Middle frontal gyrus (tissue), 1 donor: ENCODE data around the gene SPEG.

ENCODE experiments used
- DNase-seq: peaks from one replicate; pipeline ENCODE4 v3.0.0-alpha.2; 2015; ENCODE audit warnings: low spot score; ENCODE audit errors: extremely low spot score

SPEG gene

DNA sequence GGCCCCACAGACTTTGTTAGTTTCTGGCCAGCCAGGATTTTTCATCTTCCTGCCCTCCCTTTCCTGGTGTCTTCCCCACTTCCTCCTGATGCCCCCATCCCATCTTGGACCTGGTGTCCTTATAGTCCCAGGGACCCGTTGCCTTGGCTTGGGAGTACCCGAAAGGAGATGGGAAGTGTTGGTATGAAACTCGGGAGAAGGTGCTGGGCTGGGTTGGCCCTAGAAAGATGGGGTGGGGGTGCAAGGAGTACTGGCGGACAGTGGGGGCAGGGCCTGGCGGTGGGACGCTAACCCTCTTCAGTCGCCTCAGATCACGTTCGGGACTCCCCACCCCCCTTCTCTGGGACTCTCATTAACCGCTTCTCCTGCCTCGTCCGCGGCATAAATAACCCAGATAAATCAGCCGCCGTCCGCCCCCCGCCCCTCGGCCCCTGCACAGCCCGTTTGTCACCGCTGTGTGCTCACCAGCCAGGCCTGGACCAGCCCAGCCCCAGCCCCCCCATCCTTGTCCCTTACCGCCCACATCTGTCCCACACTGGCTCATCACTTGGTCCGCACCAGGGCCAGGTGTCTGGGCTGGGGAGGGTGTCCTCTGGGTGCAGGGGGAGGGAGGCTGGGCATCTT lies 76.0 kb downstream of the SPEG start:
- DNase-seq, result no peak

DNA sequence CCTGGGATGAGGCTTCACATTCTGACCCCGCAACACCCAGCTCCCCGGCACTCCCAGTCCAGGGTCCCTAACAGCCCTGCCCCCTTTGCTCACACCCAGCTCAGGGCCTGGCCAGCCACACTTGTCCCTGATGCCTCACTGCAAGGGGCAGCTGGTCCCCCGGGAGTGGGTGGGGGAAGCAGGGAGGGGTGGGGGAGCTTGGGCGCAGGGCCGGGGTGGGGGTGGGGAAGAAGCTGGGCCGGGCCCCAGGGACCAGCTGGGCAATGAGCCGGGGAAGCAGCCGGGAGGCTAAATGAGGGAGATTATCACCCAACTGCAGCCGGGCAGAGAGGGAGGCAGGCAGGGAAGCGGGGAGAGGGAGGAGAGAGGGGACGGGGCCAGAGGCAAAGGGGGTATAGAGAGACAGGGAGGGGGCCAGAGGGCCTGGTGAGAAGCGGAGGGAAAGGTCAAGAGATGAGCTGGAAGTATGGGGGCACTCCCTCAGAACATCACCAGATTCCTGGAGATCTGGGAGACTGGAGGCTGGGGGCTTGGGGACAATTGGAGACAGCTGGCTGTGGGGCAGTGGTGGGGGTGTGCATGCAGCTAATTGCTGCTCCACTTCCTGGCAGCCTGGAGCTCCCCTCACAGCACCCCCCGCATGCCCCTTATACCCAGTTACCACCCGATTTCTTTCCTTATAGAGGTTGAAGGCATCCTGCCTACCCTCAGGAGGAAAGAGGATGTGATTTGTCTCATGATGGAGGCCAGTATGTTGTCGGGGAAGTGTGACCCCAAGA lies 77.1 kb downstream of the SPEG start:
- no peak for DNase-seq

- DNase-seq, result no peak
Measured at GRCh38 chr2:219512524-219513216, 78.0 kb downstream of the SPEG start.

GRCh38 chr2:219513787-219514186 lies 79.1 kb downstream of the SPEG start:
- no peak for DNase-seq

DNA sequence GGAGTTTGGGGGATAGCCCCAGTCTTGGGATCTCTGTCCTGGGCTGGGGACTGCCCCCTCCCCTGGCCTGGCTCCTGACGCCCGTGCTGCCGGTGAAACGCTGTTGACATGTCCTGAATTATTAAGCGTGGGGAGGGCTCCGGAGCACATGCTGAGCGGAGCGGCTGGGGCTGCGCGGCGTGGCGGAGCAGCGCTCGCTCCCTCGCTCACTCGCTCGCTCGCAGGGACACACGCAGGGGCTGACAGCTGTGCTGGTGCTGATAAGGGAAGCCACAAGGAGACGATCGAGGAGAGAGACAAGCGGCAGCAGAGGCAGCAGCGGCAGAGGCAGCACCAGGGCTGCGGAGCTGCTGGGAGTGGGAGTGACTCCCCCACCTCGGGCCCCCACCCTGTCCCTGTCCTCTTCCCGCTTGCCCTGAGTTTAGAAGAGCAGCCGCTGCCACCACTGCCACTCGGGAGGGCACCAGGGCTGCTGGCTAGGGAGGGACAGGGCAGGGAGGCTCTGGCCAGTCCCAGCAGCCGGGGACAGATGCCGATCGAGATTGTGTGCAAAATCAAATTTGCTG lies 79.6 kb downstream of the SPEG start, which contains the start of gene ASIC4:
ASIC4 (plus strand) TSS at position 287 of the 566 bp plus-strand sequence; CDS start at position 530, 243 bp downstream.
- no peak for DNase-seq

DNA sequence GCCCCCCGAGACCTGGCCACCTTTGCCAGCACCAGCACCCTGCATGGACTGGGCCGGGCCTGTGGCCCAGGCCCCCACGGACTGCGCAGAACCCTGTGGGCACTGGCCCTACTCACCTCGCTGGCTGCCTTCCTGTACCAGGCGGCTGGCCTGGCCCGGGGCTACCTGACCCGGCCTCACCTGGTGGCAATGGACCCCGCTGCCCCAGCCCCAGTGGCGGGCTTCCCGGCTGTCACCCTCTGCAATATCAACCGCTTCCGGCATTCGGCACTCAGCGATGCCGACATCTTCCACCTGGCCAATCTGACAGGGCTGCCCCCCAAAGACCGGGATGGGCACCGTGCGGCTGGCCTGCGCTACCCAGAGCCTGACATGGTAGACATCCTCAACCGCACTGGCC lies 80.2 kb downstream of the SPEG start:
- DNase-seq, result no peak

DNA sequence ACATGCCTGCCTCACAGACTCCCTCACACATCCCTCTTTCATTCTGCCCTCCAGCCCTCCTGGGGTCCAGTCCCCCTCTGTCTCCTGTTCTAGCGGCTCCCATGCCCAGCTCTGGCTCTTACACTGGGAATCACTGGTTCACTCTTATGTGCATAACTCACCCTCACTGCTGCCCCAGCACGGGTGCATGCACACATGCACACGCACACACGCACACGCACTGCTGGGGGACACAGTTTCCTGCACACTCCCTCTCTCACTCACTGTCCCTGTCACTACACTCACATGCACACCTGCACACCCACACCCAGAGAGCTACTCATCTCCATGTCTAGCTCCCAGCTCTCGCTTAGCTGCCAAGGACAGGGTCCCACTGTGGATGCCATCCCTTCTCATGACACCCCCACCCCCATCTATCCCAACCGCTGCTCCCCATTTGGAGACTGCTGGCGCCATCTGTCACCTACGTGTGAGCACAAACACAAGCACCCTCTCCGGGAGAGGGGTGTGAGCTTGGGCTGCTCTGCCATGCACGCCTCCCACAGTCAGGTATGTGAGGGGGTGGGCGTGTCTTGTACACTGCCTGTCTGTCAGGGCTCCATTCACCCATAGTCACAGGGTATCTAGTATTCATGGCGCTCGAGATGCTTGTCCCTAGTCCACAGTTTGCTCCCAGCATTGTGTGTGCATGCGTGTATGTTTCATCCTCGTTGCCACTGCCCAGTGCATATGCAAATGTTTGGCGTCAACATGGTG lies 81.4 kb downstream of the SPEG start:
- DNase-seq, result no peak

- no peak for DNase-seq
Measured at GRCh38 chr2:219516888-219517287, 82.2 kb downstream of the SPEG start.

DNA sequence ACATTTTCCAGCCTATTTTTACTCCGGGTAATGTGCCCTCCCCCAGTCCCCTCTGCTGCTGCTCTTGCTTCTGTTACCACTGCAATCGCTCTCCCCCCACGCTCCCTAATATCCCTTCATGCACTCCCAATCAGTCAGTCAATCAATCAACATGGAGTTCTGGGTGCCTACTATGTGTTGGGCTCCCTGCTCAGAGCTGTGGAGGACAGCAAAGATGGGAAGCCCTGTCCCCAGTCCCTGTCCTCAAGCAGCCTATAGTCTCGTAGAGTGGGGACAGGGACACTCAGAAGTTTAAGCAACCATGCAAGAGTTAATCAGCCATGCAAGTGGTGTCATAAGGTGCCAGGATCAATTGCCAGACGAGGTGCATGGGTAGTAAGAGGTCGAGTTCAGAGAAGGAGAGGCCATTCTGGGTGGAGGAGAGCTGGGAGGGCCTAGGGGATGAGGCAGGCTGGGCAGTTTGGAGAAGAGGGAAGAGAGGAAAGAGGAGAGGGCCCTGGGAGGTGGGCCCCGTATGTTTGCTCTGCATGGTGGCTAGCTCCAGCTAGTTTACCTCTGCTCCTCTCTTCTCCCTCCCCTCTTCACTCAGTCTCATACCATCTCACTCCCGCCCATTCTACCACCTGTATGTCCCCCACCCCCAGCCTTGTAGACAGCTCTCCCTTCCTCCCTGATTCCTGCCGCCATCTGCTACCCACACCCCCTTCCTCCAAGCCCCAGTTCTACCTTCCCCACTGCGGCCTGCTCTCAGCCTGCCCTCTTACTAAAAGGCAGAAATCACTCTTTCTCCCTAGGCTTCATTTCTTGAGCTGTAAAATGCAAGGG lies 83.5 kb downstream of the SPEG start:
- DNase-seq, result no peak

GRCh38 chr2:219519526-219519916 lies 84.9 kb downstream of the SPEG start:
- no peak for DNase-seq

GRCh38 chr2:219520079-219520478 lies 85.4 kb downstream of the SPEG start:
- DNase-seq, result no peak

- no peak for DNase-seq
Measured at GRCh38 chr2:219521066-219521880, 86.6 kb downstream of the SPEG start.

DNA sequence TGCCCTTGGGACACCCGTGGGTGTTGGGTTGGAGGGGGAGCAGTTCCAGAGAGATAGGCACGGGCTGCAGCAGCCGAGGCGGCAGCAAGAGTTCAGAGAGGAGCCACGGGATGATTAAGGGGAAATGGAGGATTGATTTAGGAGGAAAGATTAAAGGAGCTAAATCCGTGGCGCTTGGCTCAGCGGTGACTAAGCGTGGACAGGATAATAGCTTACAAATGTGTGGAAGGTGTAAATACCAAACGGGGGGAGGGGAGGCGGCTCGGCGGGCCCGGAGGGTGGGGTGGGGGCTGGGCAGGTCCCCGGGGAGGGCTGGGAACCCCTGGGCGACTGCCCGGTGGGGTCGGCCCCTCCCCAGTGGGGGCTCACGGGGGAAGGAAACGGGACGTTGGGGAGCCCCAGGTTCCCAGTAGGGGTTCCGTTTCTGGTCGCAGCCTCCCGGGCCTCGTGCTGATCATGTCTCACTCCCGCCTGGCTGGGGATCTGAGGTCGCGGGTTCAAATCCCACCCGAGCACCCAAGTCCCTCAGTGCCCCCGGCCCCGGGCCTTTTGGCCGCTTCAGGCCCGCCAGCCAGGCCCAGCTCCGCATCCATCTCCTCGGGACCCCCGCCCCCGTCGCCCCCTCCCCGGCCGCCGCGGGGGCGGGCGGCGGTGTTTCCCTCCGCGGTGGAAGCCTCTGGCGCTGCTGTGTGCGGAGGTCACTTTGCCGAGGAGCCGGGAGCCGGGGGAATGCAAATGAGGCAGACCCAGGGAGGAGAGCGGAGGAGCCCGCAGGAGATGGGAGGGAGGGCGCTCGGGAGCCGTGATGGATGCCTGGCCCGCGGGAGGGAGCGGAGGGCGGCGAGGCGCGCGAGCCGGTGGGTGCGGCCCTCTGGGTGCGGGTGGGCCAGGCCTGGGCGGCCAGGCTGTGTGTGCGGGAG lies 87.7 kb downstream of the SPEG start:
- DNase-seq, result no peak

- DNase-seq, result no peak
Measured at GRCh38 chr2:219523031-219523671, 88.5 kb downstream of the SPEG start.

DNA sequence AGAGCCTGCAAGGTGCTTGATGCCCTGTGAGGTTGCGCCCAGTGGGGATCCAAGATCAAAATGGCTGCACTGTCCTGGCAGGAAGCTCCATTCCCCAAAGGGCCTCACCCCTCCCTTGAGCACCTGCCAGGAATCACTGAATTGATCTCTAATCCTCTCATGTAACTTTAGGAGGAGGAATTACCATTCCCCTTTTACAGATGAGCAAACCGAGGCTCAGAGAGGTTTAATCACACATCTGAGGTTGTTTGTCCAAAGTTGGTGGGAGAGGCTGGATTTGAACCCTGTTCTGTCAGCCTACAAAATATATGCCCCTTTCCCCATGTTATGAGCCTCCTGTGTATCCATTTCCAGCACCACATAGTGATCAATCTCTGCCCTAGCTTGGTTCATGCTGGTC lies 90.2 kb downstream of the SPEG start:
- DNase-seq, result no peak

DNA sequence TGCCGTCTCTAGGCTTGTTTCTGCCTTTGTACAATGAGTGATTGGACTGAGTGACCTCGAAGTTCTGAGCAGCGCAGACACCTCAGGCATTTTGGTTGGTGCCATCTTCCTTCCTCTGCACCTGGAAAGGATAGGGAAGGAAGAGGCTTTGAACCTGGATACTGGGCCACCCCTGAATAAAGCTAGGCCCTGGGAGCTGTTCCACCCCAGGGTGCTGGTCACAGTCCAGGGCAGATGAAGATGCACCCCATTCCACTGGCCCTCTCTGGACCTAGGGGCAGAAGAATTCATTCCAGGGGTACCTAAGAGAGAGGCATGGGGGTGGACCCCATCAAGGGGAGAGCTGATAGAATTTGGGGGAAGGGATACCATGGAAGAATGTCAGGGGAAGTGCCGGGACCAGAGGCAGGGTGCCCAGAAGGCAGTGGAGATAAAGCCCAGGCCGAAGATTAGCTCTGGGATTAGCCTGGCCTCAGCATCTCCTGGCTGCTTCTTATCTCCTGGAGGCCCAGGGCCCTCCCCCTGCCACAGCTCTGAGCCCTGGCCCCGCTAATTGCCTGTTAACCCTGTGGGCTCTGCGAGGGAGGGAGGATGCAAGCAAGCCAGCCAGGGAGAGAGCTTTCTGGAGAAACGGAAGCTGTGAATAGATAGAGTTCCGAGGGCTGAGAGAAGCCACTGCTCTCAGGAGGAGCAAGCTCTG lies 91.0 kb downstream of the SPEG start:
- DNase-seq, result no peak

DNA sequence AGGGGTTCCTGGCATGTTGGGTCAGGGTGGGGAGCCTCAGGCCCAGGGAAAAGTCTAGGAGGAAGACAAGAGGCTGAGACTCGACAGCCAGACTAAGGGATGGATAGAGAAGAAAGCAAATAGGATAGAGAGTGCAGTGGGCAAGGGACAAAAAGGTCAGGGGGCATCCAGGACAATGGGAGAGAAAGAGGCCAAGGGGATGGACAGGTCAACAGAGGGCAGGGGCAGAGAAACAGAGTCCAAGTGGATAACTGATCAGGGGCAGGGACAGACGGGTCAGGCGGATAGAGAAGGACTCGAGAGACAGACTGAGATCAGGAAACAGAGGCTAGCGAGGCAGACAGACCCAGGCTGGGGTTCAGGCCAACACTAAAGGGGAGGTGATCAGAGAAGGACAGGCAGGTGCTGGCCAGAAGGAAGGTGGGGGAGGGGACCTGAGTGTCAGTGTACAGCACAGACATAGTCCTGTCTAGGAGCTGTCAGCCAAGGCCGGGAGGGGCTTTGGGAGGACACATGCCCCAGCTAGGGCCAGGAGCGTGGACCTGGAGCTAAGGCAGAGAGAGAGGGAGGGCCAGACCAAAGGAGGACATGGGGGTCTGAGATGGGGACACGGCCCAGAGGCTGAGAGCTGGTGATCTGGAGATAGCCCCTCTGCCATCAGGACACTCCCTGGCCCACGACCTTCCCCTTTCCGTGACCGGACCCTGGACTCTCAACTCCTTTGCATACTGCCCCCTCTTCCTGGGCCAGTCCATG lies 91.9 kb downstream of the SPEG start:
- no peak for DNase-seq
